HEK293T (cell line): Measurements from ENCODE around the gene LYRM4.

Experiments
- BHLHE40 ChIP-seq: fragments of 450-650 bp; IDR thresholded peaks from 2 replicates; pipeline ENCODE4 v1.6.1; 2016; ENCODE audit warnings: mild to moderate bottlenecking, moderate library complexity, borderline replicate concordance
- CTBP1 ChIP-seq: fragments of 450-650 bp; IDR thresholded peaks from 2 replicates; pipeline ENCODE4 v1.6.1; 2016; ENCODE audit warnings: borderline replicate concordance
- FOXA1 ChIP-seq: fragments of 450-650 bp; IDR thresholded peaks from 2 replicates; pipeline ENCODE4 v1.6.1; 2016; ENCODE audit warnings: mild to moderate bottlenecking
- FOXM1 ChIP-seq: fragments of 450-650 bp; IDR thresholded peaks from 2 replicates; pipeline ENCODE4 v1.6.1; 2017; ENCODE audit warnings: mild to moderate bottlenecking, borderline replicate concordance
- HDGF ChIP-seq: fragments of 450-650 bp; IDR thresholded peaks from 2 replicates; pipeline ENCODE4 v1.6.1; 2017; ENCODE audit warnings: antibody characterized with exemption, borderline replicate concordance
- L3MBTL2 ChIP-seq: fragments of 450-650 bp; conservative IDR thresholded peaks from 2 replicates; pipeline ENCODE4 v1.6.1; 2016; ENCODE audit warnings: mild to moderate bottlenecking
- LEF1 ChIP-seq: fragments of 450-650 bp; IDR thresholded peaks from 2 replicates; pipeline ENCODE4 v1.6.1; 2017; ENCODE audit warnings: mild to moderate bottlenecking, borderline replicate concordance
- NFRKB ChIP-seq: fragments of 450-650 bp; IDR thresholded peaks from 2 replicates; pipeline ENCODE4 v1.6.1; 2016; ENCODE audit warnings: mild to moderate bottlenecking, moderate library complexity
- SP1 ChIP-seq: fragments of 450-650 bp; IDR thresholded peaks from 2 replicates; pipeline ENCODE4 v1.6.1; 2017
- SUZ12 ChIP-seq: fragments of 450-650 bp; IDR thresholded peaks from 2 replicates; pipeline ENCODE4 v1.6.1; 2016; ENCODE audit warnings: mild to moderate bottlenecking
- TARDBP ChIP-seq: fragments of 450-650 bp; IDR thresholded peaks from 2 replicates; pipeline ENCODE4 v1.6.1; 2016
- TF ChIP-seq, protein P1 (sequence below): fragments of 450-650 bp; IDR thresholded peaks from 2 replicates; pipeline ENCODE4 v1.6.1; 2016

GRCh38 chr6:5081182-5081581 lies 179.6 kb downstream of the LYRM4 start:
- TF ChIP-seq TARDBP: no peak
- TF ChIP-seq SUZ12: no peak
- TF ChIP-seq BHLHE40: no peak
- TF ChIP-seq SP1: no peak
- no peak for TF ChIP-seq NFRKB
- TF ChIP-seq, protein P1, sequence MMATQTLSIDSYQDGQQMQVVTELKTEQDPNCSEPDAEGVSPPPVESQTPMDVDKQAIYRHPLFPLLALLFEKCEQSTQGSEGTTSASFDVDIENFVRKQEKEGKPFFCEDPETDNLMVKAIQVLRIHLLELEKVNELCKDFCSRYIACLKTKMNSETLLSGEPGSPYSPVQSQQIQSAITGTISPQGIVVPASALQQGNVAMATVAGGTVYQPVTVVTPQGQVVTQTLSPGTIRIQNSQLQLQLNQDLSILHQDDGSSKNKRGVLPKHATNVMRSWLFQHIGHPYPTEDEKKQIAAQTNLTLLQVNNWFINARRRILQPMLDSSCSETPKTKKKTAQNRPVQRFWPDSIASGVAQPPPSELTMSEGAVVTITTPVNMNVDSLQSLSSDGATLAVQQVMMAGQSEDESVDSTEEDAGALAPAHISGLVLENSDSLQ: no peak
- TF ChIP-seq FOXM1: no peak
- TF ChIP-seq L3MBTL2: no peak
- TF ChIP-seq CTBP1: no peak
- TF ChIP-seq FOXA1: no peak
- TF ChIP-seq HDGF: no peak
- TF ChIP-seq LEF1: no peak
